ENCODE results near the gene CFD.

DNA sequence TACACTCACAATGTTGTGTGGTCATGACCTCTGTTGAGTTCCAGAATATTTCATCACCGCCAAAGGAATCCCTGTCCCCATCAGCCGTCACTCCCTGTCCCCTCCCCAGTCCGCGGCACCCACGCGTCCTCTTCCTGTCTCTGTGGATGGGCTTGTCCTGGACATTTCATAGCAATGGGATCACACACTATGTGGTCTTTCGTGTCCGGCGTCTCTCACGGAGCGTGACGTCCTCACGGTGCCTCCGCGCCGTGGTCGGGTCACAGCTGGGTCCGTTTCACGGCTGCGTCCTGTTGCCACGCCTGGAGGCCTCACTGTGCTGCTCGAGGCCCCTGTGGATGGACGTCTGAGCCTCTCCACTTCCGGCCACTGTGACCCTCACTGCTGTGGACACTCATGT, 25.2 kb upstream of the CFD start:
- TF ChIP-seq, protein P1, sequence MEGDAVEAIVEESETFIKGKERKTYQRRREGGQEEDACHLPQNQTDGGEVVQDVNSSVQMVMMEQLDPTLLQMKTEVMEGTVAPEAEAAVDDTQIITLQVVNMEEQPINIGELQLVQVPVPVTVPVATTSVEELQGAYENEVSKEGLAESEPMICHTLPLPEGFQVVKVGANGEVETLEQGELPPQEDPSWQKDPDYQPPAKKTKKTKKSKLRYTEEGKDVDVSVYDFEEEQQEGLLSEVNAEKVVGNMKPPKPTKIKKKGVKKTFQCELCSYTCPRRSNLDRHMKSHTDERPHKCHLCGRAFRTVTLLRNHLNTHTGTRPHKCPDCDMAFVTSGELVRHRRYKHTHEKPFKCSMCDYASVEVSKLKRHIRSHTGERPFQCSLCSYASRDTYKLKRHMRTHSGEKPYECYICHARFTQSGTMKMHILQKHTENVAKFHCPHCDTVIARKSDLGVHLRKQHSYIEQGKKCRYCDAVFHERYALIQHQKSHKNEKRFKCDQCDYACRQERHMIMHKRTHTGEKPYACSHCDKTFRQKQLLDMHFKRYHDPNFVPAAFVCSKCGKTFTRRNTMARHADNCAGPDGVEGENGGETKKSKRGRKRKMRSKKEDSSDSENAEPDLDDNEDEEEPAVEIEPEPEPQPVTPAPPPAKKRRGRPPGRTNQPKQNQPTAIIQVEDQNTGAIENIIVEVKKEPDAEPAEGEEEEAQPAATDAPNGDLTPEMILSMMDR (IDR thresholded peaks at IDR 0.05): no peak
- TF ChIP-seq NFYB (CRISPR knock-in tag; conservative IDR thresholded peaks at IDR 0.05; ENCODE audit: low read depth): no peak
- TF ChIP-seq IRF2 (CRISPR knock-in tag; IDR thresholded peaks at IDR 0.05; ENCODE audit: borderline replicate concordance, low read depth): no peak

All from WTC11 (cell line).